Measurements from ENCODE around the gene C1QC. TPM values are rescaled to one million over a fixed set of nuclear protein-coding genes. Genes with fewer than 3 reads are reported as not detected.

The C1QC gene
- total and polyA plus RNA-seq, 2 experiments from 2014 or later: not detected

DNA sequence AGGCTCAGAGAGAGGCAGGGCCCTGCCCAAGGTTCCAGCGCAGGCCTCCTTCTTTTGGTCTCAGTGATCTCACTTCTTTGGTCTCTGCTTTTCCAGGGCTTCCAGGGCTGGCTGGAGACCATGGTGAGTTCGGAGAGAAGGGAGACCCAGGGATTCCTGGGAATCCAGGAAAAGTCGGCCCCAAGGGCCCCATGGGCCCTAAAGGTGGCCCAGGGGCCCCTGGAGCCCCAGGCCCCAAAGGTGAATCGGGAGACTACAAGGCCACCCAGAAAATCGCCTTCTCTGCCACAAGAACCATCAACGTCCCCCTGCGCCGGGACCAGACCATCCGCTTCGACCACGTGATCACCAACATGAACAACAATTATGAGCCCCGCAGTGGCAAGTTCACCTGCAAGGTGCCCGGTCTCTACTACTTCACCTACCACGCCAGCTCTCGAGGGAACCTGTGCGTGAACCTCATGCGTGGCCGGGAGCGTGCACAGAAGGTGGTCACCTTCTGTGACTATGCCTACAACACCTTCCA lies 17.3 kb downstream of the C1QC start (continued):
- TF ChIP-seq, protein P1, sequence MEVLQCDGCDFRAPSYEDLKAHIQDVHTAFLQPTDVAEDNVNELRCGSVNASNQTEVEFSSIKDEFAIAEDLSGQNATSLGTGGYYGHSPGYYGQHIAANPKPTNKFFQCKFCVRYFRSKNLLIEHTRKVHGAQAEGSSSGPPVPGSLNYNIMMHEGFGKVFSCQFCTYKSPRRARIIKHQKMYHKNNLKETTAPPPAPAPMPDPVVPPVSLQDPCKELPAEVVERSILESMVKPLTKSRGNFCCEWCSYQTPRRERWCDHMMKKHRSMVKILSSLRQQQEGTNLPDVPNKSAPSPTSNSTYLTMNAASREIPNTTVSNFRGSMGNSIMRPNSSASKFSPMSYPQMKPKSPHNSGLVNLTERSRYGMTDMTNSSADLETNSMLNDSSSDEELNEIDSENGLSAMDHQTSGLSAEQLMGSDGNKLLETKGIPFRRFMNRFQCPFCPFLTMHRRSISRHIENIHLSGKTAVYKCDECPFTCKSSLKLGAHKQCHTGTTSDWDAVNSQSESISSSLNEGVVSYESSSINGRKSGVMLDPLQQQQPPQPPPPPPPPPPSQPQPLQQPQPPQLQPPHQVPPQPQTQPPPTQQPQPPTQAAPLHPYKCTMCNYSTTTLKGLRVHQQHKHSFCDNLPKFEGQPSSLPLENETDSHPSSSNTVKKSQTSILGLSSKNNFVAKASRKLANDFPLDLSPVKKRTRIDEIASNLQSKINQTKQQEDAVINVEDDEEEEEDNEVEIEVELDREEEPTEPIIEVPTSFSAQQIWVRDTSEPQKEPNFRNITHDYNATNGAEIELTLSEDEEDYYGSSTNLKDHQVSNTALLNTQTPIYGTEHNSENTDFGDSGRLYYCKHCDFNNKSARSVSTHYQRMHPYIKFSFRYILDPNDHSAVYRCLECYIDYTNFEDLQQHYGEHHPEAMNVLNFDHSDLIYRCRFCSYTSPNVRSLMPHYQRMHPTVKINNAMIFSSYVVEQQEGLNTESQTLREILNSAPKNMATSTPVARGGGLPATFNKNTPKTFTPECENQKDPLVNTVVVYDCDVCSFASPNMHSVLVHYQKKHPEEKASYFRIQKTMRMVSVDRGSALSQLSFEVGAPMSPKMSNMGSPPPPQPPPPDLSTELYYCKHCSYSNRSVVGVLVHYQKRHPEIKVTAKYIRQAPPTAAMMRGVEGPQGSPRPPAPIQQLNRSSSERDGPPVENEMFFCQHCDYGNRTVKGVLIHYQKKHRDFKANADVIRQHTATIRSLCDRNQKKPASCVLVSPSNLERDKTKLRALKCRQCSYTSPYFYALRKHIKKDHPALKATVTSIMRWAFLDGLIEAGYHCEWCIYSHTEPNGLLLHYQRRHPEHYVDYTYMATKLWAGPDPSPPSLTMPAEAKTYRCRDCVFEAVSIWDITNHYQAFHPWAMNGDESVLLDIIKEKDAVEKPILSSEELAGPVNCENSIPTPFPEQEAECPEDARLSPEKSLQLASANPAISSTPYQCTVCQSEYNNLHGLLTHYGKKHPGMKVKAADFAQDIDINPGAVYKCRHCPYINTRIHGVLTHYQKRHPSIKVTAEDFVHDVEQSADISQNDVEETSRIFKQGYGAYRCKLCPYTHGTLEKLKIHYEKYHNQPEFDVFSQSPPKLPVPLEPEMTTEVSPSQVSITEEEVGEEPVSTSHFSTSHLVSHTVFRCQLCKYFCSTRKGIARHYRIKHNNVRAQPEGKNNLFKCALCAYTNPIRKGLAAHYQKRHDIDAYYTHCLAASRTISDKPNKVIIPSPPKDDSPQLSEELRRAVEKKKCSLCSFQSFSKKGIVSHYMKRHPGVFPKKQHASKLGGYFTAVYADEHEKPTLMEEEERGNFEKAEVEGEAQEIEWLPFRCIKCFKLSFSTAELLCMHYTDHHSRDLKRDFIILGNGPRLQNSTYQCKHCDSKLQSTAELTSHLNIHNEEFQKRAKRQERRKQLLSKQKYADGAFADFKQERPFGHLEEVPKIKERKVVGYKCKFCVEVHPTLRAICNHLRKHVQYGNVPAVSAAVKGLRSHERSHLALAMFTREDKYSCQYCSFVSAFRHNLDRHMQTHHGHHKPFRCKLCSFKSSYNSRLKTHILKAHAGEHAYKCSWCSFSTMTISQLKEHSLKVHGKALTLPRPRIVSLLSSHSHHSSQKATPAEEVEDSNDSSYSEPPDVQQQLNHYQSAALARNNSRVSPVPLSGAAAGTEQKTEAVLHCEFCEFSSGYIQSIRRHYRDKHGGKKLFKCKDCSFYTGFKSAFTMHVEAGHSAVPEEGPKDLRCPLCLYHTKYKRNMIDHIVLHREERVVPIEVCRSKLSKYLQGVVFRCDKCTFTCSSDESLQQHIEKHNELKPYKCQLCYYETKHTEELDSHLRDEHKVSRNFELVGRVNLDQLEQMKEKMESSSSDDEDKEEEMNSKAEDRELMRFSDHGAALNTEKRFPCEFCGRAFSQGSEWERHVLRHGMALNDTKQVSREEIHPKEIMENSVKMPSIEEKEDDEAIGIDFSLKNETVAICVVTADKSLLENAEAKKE (CRISPR knock-in tag; IDR thresholded peaks at IDR 0.05): no peak
- TF ChIP-seq EZH2 (IDR thresholded peaks at IDR 0.05; ENCODE audit: low read depth, unreplicated experiment): no peak
- TF ChIP-seq CREB1 (CRISPR knock-in tag; IDR thresholded peaks at IDR 0.05; ENCODE audit: low read depth): no peak
- no peak for TF ChIP-seq POLR2AphosphoS5 (IDR thresholded peaks at IDR 0.05; ENCODE audit: low read depth)
- TF ChIP-seq, protein P2, sequence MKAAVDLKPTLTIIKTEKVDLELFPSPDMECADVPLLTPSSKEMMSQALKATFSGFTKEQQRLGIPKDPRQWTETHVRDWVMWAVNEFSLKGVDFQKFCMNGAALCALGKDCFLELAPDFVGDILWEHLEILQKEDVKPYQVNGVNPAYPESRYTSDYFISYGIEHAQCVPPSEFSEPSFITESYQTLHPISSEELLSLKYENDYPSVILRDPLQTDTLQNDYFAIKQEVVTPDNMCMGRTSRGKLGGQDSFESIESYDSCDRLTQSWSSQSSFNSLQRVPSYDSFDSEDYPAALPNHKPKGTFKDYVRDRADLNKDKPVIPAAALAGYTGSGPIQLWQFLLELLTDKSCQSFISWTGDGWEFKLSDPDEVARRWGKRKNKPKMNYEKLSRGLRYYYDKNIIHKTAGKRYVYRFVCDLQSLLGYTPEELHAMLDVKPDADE (IDR thresholded peaks at IDR 0.05): no peak
- TF ChIP-seq, protein P3, sequence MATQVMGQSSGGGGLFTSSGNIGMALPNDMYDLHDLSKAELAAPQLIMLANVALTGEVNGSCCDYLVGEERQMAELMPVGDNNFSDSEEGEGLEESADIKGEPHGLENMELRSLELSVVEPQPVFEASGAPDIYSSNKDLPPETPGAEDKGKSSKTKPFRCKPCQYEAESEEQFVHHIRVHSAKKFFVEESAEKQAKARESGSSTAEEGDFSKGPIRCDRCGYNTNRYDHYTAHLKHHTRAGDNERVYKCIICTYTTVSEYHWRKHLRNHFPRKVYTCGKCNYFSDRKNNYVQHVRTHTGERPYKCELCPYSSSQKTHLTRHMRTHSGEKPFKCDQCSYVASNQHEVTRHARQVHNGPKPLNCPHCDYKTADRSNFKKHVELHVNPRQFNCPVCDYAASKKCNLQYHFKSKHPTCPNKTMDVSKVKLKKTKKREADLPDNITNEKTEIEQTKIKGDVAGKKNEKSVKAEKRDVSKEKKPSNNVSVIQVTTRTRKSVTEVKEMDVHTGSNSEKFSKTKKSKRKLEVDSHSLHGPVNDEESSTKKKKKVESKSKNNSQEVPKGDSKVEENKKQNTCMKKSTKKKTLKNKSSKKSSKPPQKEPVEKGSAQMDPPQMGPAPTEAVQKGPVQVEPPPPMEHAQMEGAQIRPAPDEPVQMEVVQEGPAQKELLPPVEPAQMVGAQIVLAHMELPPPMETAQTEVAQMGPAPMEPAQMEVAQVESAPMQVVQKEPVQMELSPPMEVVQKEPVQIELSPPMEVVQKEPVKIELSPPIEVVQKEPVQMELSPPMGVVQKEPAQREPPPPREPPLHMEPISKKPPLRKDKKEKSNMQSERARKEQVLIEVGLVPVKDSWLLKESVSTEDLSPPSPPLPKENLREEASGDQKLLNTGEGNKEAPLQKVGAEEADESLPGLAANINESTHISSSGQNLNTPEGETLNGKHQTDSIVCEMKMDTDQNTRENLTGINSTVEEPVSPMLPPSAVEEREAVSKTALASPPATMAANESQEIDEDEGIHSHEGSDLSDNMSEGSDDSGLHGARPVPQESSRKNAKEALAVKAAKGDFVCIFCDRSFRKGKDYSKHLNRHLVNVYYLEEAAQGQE (IDR thresholded peaks at IDR 0.05; ENCODE audit: unreplicated experiment): no peak
